ENCODE results near the gene CAMK4. TPM values are rescaled to one million over a fixed set of nuclear protein-coding genes. Genes with fewer than 3 reads are reported as not detected.

CAMK4 gene
- total and polyA plus RNA-seq, 2 of the 8 experiments (the other 6 are each of a cell fraction or from before 2014, with no cell fraction given) = 1.8 to 8.3 TPM

DNA sequence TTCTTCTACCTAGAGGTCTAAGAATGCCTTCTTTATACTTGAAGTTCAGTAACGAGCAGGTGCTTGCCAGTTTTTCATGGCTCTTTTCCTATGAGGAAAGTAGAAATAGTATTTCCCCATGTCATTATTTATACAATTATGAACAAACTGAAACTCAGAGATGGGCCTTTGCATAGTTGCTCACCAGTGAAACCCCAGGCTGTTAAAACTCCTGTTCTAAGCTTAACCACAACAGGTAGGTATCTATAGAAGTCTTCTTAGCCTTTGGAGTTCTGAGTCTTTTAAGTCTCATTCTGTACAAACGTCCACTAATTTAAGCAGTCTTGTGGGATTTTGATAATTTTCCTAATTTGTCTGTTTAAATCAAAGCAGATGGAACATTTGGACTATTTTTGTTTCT, 198.1 kb downstream of the CAMK4 start (continued):
- no peak for TF ChIP-seq SRF (IDR thresholded peaks at IDR 0.05; ENCODE audit: low read depth, low read length)
- no peak for TF ChIP-seq TAF1 (IDR thresholded peaks at IDR 0.05; ENCODE audit: low read depth, low read length)

Data from H1 (cell line).